ENCODE results near the gene PRRC2A.

Gene PRRC2A

DNA sequence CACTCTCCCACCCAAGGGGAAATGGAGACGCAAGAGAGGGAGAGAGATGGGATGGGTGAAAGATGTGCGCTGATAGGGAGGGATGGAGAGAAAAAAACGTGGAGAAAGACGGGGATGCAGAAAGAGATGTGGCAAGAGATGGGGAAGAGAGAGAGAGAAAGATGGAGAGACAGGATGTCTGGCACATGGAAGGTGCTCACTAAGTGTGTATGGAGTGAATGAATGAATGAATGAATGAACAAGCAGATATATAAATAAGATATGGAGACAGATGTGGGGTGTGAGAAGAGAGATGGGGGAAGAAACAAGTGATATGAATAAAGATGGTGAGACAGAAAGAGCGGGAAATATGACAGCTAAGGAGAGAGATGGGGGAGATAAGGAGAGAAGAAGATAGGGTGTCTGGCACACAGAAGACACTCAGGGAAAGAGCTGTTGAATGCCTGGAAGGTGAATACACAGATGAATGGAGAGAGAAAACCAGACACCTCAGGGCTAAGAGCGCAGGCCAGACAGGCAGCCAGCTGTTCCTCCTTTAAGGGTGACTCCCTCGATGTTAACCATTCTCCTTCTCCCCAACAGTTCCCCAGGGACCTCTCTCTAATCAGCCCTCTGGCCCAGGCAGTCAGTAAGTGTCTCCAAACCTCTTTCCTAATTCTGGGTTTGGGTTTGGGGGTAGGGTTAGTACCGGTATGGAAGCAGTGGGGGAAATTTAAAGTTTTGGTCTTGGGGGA lies 44.4 kb upstream of the PRRC2A start:
- no peak overlapping the region for H3K27ac ChIP-seq

GRCh38 chr6:31576897-31577578 lies 43.5 kb upstream of the PRRC2A start:
- TF ChIP-seq, protein P1, sequence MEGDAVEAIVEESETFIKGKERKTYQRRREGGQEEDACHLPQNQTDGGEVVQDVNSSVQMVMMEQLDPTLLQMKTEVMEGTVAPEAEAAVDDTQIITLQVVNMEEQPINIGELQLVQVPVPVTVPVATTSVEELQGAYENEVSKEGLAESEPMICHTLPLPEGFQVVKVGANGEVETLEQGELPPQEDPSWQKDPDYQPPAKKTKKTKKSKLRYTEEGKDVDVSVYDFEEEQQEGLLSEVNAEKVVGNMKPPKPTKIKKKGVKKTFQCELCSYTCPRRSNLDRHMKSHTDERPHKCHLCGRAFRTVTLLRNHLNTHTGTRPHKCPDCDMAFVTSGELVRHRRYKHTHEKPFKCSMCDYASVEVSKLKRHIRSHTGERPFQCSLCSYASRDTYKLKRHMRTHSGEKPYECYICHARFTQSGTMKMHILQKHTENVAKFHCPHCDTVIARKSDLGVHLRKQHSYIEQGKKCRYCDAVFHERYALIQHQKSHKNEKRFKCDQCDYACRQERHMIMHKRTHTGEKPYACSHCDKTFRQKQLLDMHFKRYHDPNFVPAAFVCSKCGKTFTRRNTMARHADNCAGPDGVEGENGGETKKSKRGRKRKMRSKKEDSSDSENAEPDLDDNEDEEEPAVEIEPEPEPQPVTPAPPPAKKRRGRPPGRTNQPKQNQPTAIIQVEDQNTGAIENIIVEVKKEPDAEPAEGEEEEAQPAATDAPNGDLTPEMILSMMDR (conservative IDR thresholded peaks at IDR 0.05) = no peak
- H3K27ac ChIP-seq = no peak overlapping the region

More for the DNA sequence above, 44.4 kb upstream of the PRRC2A start:
- TF ChIP-seq, protein P1 (conservative IDR thresholded peaks at IDR 0.05) = no peak

DNA sequence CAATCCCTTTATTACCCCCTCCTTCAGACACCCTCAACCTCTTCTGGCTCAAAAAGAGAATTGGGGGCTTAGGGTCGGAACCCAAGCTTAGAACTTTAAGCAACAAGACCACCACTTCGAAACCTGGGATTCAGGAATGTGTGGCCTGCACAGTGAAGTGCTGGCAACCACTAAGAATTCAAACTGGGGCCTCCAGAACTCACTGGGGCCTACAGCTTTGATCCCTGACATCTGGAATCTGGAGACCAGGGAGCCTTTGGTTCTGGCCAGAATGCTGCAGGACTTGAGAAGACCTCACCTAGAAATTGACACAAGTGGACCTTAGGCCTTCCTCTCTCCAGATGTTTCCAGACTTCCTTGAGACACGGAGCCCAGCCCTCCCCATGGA lies 42.9 kb upstream of the PRRC2A start:
- TF ChIP-seq, protein P1 (conservative IDR thresholded peaks at IDR 0.05) = no peak
- H3K27ac ChIP-seq = no peak overlapping the region

DNA sequence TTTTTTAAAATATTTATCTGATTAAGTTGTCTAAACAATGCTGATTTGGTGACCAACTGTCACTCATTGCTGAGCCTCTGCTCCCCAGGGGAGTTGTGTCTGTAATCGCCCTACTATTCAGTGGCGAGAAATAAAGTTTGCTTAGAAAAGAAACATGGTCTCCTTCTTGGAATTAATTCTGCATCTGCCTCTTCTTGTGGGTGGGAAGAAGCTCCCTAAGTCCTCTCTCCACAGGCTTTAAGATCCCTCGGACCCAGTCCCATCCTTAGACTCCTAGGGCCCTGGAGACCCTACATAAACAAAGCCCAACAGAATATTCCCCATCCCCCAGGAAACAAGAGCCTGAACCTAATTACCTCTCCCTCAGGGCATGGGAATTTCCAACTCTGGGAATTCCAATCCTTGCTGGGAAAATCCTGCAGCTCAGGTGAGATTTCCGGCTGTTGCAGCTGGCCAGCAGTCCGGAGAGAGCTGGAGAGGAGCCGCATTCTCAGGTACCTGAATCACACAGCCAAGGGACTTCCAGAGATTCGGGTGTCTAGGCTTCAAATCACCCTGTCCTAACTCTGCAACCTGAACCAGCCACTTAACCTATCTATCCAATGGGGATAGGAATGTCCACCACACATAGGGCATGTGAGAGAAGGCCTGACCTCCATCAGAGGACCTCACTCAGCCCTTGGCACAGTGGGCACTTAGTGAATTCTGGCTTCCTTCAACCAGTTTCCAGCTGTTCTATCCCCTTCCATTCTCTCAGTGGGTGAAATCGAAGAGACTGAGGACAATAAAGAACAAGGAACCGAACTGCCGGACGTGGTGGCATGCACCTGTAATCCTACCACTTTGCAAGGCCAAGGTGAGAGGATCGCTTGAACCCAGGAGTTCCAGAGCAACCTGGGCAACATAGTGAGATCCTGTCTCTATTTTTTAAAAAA lies 42.1 kb upstream of the PRRC2A start:
- TF ChIP-seq, protein P1 (conservative IDR thresholded peaks at IDR 0.05) = no peak
- no peak overlapping the region for H3K27ac ChIP-seq

DNA sequence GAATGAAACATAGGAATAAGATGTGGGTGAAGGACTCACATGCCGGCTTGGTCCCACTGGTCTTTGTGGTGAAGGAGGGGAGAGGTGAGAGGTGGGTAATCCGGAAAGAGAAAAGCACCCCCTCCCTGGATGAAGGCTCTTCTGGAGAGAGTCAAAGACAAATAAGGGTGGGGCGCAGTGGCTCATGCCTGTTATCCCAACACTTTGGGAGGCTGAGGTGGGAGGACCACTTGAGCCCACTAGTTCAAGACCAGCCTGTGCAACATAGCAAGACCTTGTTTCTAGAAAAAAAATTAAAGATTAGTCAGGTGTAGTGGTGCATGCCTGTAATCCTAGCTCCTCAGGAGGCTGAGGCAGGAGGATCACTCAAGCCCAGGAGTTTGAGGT lies 41.4 kb upstream of the PRRC2A start:
- TF ChIP-seq, protein P1 (conservative IDR thresholded peaks at IDR 0.05) = no peak
- H3K27ac ChIP-seq = no peak overlapping the region

DNA sequence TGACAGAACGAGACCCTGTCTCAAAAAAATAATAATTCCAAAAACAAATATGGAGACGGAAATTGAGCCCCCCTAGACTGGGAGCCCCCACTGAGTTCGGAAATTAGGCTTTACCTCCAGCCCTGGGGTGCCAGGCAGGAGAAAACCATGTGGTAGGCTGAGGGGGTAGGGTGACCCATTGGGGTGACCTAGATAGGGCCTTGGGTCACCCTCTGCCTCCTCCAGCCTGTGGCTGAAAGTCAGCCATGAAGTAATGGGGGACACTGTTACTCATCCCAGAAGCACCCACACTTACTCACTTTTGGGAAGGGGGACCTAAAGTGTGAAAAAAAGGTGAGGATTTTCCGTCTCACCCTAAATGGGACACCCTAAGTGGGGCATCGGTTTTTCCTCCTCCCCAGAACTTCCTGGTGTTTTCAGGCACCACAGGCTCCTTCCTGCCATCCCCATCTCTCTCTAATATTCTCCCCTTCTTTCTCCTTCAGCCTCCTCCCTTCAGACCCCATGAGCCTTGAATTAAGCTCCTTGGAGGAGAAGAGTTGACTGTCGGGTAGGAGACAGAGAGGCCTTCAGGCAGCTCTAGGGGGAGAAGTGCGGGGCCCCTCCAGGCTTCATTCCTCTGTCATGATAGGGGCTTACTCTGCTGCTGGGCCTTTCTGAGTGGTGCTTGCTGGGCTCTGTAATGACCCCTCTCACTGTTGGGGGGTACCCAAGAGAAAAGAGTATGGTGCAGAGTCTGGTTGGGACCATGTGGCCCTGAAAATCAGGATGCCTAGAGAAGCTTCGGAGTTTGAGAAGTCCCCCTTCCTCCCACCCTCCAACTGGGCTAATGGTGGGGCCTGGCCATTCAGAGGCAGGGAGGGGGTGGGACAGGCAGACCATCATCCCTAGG lies 40.7 kb upstream of the PRRC2A start:
- TF ChIP-seq, protein P1 (conservative IDR thresholded peaks at IDR 0.05) = no peak
- H3K27ac ChIP-seq = no peak overlapping the region

Data from VCaP (cell line).